Femur (tissue), 1 donor: Measurements from ENCODE around the gene PLIN4.

Experiments used
- DNase-seq: peaks from one replicate; pipeline ENCODE4 v3.0.0-alpha.2; 2017

The PLIN4 gene

GRCh38 chr19:4483385-4483784 lies 34.9 kb downstream of the PLIN4 start:
- no peak for DNase-seq

- no peak for DNase-seq
Measured at GRCh38 chr19:4482721-4483364, 35.4 kb downstream of the PLIN4 start.

GRCh38 chr19:4477034-4477801 lies 41.1 kb downstream of the PLIN4 start:
- DNase-seq = no peak

- DNase-seq = peak; percentile 80
Measured at GRCh38 chr19:4474514-4475022, 43.7 kb downstream of the PLIN4 start.

- no peak for DNase-seq
Measured at GRCh38 chr19:4473763-4474513, 44.3 kb downstream of the PLIN4 start.

- DNase-seq = no peak
Measured at GRCh38 chr19:4473011-4473762, 45.1 kb downstream of the PLIN4 start.

GRCh38 chr19:4472174-4472974 lies 45.9 kb downstream of the PLIN4 start, which contains the start of gene HDGFL2:
Gene HDGFL2, plus strand, starts transcription at chr19:4472297. Its CDS starts 54 bp downstream, at chr19:4472351.
- DNase-seq = no peak

- DNase-seq = peak; percentile 99
Measured at GRCh38 chr19:4471403-4472173, 46.7 kb downstream of the PLIN4 start.

GRCh38 chr19:4467835-4468234 lies 50.5 kb downstream of the PLIN4 start:
- DNase-seq = no peak

- DNase-seq = no peak
Measured at GRCh38 chr19:4464815-4465581, 53.3 kb downstream of the PLIN4 start.

GRCh38 chr19:4457654-4458395 lies 60.5 kb downstream of the PLIN4 start, which contains the start of gene UBXN6:
Gene UBXN6, minus strand, starts transcription at chr19:4457794. Its CDS starts 97 bp downstream, at chr19:4457697.
- peak; percentile 98 for DNase-seq

- DNase-seq = peak; percentile 87
Measured at GRCh38 chr19:4456843-4457653, 61.2 kb downstream of the PLIN4 start.

- DNase-seq = peak; percentile 75
Measured at GRCh38 chr19:4456476-4456842, 61.8 kb downstream of the PLIN4 start.

- peak; percentile 83 for DNase-seq
Measured at GRCh38 chr19:4455719-4456475, 62.4 kb downstream of the PLIN4 start.

- DNase-seq = peak; percentile 68
Measured at GRCh38 chr19:4454747-4455718, 63.3 kb downstream of the PLIN4 start.
